GM18526 (cell line): ENCODE data around the gene MMP11.

Experiments
- POLR2A ChIP-seq: IDR thresholded peaks from 3 replicates; pipeline ENCODE4 v1.6.1; 2011; ENCODE audit not compliant: insufficient read length; ENCODE audit errors: extremely low read depth

MMP11 gene

GRCh38 chr22:23784215-23784732, 11.6 kb downstream of the MMP11 start:
- TF ChIP-seq POLR2A, result no peak

- TF ChIP-seq POLR2A, result no peak
Observed at GRCh38 chr22:23786261-23786710, 13.6 kb downstream of the MMP11 start.

- peak; percentile 80 for TF ChIP-seq POLR2A
Observed at GRCh38 chr22:23786752-23787599, 14.3 kb downstream of the MMP11 start, which contains the start of gene SMARCB1. Gene SMARCB1 (plus strand): TSS chr22:23786966. CDS start chr22:23787170, 204 bp downstream.

GRCh38 chr22:23787600-23787896, 14.9 kb downstream of the MMP11 start:
- TF ChIP-seq POLR2A, result no peak

GRCh38 chr22:23787910-23788309, 15.3 kb downstream of the MMP11 start:
- no peak for TF ChIP-seq POLR2A

- no peak for TF ChIP-seq POLR2A
Observed at GRCh38 chr22:23789121-23789520, 16.5 kb downstream of the MMP11 start.

GRCh38 chr22:23789638-23790037, 17.0 kb downstream of the MMP11 start:
- TF ChIP-seq POLR2A, result no peak

GRCh38 chr22:23790819-23791737, 18.4 kb downstream of the MMP11 start:
- no peak for TF ChIP-seq POLR2A

- TF ChIP-seq POLR2A, result no peak
Observed at GRCh38 chr22:23791738-23792645, 19.3 kb downstream of the MMP11 start.

GRCh38 chr22:23793326-23793725, 20.7 kb downstream of the MMP11 start:
- no peak for TF ChIP-seq POLR2A

GRCh38 chr22:23796461-23796860, 23.8 kb downstream of the MMP11 start:
- TF ChIP-seq POLR2A, result no peak

- no peak for TF ChIP-seq POLR2A
Observed at GRCh38 chr22:23800297-23801237, 27.9 kb downstream of the MMP11 start.

- no peak for TF ChIP-seq POLR2A
Observed at GRCh38 chr22:23801238-23801821, 28.7 kb downstream of the MMP11 start.
